HG03457 (cell line): ENCODE data around the gene ZNF292.
"Not testable (repeated sequence)": the region's sequence is repeated elsewhere in the genome, so short reads cannot be mapped to it uniquely, and the experiment has no call there.

Source experiments
- ATAC-seq: cut with Tn5 transposase; IDR thresholded peaks from one replicate; pipeline ENCODE4 v1.9.1; 2021; ENCODE audit warnings: moderate number of reproducible peaks; ENCODE audit not compliant: unreplicated experiment

ZNF292 gene

DNA sequence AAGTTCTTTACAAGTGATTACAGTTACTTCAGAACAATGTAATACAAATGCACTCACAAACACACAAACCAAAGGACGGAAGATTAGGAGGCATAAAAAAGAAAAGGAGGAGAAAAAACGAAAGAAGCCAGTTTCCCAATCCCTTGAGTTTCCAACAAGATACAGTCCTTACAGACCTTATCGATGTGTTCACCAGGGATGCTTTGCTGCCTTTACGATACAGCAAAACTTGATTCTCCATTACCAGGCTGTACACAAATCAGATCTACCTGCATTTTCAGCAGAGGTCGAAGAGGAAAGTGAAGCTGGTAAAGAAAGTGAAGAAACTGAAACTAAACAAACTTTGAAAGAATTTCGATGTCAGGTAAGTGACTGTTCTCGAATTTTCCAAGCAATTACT is 104.4 kb downstream of the ZNF292 start:
- ATAC-seq: no peak

DNA sequence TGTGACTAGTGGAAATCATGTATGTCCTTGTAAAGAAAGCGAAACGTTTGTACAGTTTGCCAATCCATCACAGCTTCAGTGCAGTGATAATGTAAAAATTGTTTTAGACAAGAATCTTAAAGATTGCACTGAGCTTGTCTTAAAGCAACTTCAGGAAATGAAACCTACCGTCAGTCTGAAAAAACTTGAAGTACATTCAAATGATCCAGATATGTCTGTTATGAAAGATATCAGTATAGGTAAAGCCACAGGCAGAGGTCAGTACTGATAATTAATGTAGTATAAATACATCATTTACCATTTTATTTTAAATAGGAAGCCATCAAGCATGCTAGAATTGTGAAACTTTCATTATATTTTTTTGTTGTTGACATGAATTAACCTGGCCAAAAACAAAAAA is 106.2 kb downstream of the ZNF292 start:
- no peak for ATAC-seq

DNA sequence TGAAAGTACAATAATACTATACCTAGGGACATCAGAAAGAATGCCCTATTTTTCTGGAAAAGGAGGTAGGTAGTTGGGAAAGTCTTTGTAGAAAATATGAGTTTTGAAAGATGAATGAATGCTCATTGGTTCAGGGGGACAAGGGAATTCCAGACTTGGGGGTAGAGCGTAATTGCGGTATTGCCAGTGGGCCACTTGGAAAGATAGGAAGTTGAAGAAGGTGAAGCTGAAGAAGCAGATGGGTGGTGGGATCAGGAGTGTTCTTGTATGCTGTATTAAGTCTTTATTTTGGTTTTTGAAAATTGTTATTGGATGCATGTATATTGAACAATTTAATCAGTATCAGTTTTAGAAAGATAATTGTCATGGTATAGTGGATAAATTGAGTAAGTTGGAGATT is 109.1 kb downstream of the ZNF292 start:
- ATAC-seq: no peak

DNA sequence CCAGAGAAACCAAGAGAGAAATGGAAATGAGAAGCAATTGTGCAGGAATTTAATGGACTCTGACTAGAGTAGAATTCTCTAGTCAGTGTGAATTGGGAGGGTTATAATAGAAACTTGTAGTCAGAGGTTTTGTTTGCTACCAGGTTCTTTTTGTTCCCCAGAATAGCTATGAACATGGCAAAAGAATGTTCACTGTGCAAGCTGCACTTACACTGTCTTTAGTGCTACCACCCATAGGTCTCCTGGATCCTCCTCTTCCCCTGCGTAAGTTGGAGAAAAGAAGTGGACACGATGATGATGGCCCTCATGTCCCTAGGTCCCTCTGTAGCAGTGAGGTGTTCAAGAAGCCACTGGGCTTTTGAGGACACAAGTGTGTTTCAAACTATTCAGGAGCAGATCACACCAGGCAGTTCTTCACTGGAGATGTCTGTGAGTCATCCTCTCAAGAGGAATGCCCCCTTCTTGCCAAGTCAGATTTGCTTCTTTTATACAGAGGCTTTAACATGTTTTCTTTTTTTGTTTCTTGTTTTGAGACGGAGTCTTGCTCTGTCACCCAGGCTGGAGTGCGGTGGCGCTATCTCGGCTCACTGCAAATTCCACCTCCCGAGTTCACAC is 119.4 kb downstream of the ZNF292 start:
- no peak for ATAC-seq

DNA sequence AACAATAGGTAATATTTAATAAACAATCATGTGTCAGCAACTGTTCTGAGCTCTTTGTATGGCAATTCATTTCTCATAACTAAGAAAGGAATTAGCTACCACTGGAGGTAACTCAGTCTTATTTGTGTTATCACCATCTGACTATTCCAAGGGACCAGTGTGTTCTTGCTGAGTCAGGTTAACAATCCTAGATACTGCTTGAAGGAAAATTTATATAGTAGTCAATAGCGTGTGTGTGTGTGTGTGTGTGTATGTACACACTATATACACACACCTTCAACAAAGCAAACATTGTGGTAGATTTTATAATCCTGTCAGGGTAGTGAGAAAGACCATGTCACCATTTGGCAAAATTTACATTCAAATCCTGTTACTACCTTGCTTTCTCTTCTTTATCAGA is 121.3 kb downstream of the ZNF292 start:
- ATAC-seq: no peak

DNA sequence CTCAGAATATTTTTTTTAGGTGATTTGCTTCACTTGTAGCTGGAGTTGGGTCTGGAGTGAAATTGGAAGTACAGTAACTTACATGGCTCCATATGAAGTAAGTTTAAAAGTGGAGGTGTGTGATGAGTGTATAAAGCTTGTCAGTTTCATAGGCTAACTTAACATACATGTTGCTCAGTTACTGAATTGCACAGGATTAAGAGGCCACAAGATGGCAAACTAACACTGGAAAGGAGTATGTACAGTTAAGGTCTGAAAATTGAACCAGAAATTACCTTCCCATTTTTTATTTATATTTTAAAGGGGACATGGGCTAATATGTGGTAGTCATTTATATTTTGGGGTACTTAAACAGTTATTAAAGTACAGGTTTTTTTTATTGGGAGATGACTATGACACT is 121.8 kb downstream of the ZNF292 start:
- no peak for ATAC-seq

DNA sequence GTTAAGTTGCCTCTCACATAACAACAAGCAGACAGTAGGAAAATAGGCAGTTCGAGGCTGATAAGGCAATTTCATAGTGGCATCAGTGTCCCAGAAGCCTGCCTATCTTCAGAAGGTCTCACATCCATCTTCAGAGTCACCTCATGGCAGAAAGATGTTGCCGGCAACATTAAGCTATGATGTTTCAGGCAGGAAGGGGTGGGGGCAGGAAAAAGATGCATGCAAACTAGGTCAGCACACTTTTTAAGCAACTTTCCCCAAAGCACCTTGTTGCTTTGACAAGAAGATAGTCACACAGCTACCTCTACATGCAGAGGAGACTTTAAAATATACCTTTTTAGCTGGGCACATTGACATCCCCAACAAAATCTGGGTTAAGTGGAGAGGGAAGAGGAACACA is 123.8 kb downstream of the ZNF292 start:
- no peak for ATAC-seq

DNA sequence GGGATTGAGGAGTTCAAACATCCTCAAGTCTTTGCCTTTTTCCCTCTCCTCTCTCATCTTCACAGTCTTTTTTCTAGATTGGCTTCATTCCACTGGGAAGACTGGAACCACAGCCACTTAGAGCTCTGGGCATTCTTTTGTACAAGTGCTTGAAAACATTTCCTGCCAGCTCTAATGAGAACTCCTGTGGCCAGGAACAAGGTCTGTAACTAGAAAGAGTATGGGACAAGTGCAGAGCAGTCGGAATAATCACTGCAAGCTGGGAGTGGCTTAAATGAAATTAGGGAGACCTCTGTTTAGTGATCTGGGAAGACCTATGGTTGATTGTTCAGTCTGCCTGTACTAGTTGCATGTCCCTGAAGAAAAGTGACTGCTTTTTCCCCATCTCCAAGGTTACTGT is 126.1 kb downstream of the ZNF292 start:
- no peak for ATAC-seq

DNA sequence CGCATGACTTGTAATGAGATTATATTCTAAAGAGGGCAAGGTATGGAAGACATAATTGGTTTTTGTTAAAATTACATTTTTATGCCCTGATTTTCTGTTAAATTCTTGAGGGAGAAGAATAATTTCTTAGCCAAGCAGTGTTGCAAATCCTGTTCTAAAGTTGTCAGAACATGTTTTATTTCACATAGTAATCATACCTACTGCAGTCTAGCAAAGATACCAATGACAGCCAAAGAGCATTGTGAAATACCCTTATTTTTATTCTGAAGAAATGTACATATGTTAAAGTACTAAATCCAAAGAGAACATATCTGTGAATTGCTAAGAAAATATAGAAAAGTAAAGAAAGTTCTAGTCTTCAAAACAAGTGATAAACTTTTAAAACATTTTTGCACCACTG is 127.4 kb downstream of the ZNF292 start:
- ATAC-seq: no peak

DNA sequence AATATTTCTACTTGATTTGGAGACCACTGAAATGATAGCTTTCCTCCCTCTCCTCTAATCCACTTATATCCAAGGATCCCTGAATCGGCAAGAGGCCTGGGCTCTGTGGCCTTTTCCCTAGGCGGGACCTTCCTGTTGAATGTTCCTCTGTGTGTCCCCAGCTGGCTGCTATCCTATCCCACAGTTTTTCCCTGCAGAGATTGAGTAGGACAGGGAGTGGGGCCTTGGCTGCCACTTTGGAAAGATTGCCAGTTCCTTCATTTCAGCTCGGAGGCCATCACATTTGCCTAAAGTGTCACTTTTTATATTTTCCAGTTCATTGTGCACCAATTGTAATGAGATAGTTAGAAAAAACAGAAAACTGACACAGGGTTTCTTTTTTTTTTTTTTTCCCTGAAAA is 128.1 kb downstream of the ZNF292 start:
- no peak for ATAC-seq

DNA sequence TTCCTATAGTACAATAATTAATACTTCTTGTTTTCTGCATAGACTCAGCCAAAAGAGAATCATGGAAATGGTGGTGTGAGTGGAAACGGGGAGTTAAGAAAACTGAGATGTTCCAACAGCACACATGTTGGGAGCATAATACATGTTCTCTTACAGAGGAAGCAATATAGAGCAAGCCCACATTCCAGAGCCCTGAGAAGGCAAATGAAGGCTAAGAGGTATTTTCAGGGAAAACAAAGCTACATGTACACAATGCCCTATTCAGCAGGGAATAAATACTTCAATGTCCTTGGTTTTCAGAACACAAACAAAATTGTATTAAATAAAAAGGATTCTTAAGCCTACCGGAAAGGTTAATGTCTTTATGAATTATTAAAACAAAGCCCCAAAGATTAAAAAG is 131.9 kb downstream of the ZNF292 start:
- no peak for ATAC-seq

DNA sequence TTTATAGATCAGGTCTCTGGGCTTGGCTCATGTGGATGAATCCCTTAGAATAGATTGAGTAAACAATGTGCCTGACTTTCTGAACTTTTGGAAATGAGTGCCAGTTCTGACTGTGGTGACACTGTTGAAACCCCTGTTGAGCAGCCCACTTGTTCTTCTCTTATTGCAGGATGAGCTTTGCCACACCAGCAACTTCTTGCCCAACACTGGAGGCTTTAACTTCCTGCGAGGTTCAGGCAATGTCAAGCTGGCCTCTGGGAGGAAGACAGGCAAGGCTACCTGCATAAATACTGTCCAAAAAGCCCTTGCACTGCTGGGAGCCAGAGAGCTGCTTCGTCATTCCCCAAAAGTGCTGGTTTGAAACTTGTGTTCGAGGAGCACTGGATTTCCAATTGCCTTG is 134.2 kb downstream of the ZNF292 start:
- ATAC-seq: no peak

DNA sequence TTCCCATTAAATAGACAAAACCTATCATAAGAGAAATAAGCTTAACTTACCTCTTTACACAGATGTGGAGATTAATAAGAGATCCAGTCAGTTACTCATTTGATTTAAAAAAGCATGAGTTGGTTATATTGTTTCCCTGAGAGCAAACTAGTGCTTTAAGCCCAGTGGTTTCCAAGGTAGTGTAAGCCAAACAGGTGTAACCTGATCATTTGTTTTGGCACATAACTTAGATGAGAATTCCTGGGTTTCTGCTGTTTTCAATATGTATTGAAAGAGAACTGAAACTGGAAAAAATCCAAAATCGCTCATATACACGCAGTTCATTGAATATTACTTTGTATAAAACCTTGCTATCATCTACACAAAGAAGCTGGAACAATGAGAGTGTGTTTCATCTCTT is 136.5 kb downstream of the ZNF292 start:
- ATAC-seq: no peak

DNA sequence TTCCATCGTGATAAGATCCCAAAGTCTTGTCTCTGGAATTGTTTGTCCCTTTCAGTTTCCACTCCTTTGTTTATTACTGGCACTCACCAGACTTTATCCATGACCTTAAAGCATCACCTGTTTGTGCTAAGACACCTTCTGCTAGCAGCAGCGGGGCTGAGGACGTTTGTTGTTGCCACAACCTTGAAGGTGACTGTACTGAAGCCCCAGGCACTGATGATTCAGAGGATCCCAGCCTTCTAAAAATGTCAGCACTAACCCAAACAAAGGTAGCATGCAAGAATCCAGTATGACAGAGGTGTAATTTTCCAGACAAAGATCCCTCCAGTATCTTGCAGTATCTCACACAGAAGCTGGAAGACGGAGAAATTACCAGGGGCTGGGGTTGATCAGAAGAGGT is 138.2 kb downstream of the ZNF292 start:
- no peak for ATAC-seq

DNA sequence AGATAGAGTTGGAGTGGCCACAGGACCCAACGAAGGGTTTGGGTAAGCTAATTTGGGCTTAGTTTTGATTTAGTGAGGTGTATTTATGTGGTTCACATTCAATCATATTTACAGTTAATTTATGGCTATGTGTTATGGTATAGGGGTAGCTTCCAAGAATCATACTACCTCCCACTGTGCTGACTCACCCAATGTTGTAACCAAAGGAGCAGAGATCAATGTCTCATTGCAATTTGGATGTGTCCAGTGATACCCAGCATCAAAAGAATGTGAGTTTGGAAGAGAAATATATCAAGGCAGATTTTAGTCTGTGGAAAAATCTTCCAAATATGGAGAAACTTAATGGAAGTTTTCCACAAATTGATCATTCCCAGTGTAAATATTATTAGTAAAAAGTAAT is 141.8 kb downstream of the ZNF292 start:
- no peak for ATAC-seq

DNA sequence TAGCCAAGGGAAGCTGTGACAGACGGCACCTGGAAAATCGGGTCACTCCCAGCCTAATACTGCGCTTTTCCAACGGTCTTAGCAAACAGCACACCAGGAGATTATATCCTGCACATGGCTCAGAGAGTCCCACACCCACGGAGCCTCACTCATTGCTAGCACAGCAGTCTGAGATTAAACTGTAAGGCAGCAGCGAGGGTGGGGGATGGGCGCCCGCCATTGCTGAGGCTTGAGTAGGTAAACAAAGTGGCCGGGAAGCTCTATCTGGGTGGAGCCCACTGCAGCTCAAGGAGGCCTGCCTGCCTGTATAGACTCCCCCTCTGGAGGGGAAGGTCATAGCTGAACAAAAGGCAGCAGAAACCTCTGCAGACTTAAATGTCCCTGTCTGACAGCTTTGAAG is 145.9 kb downstream of the ZNF292 start:
- not testable (repeated sequence) for ATAC-seq

DNA sequence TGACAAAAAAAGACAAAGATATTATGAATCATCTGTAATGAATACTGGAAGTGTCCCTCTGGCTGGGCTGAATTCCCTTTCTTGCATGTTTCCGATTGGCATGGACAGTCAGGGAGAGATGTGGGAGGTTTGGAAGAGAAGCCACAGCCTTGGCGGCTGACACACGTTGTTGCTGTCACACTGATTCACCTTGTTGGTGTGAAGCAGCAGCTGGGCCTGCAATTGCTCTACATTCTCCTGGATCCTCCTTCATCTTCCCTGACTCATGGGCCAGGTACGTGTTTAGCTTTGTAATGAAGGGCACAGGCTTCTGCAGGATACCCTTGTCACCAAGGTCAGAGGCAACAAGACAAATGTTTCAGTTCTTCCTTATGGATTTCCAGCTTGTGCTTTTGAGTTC is 153.6 kb downstream of the ZNF292 start:
- no peak for ATAC-seq

DNA sequence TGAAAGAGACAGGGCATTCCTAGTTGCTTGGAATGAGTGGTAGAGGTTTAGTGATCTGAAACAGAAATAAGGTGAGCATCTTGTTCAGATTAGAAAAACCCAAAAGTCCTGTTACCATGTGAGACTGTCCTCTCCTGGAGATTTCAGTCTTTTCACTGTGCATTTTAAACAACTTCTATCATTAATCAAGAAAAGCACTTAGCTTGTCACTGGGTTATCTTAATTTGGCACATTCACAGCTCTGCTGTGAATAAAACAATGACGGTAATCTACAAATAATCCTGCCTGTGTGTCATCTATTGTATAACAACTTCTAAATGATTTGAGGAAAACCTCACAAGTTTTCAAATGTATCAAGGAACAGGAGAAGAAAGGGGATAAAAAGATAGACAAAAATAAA is 157.5 kb downstream of the ZNF292 start:
- ATAC-seq: no peak
